GM21381 (cell line): ENCODE results near the gene COL4A1.

Experiments used
- ATAC-seq: cut with Tn5 transposase; IDR thresholded peaks from one replicate; pipeline ENCODE4 v1.9.1; 2021; ENCODE audit warnings: mild to moderate bottlenecking, moderate library complexity; ENCODE audit not compliant: unreplicated experiment

COL4A1 gene

GRCh38 chr13:110280231-110280813 lies 26.6 kb downstream of the COL4A1 start:
- ATAC-seq: no peak

GRCh38 chr13:110279684-110280083 lies 27.3 kb downstream of the COL4A1 start:
- ATAC-seq: no peak

- ATAC-seq: no peak
These were observed 28.1 kb downstream of the COL4A1 start for GRCh38 chr13:110278859-110279258.

GRCh38 chr13:110277357-110277975 lies 29.5 kb downstream of the COL4A1 start:
- ATAC-seq: no peak

- ATAC-seq: no peak
These were observed 30.4 kb downstream of the COL4A1 start for GRCh38 chr13:110276553-110276950.

GRCh38 chr13:110275931-110276552 lies 30.9 kb downstream of the COL4A1 start:
- no peak for ATAC-seq

GRCh38 chr13:110274687-110275086 lies 32.3 kb downstream of the COL4A1 start:
- no peak for ATAC-seq

GRCh38 chr13:110273254-110273653 lies 33.7 kb downstream of the COL4A1 start:
- no peak for ATAC-seq

GRCh38 chr13:110272651-110273050 lies 34.3 kb downstream of the COL4A1 start:
- no peak for ATAC-seq

GRCh38 chr13:110272227-110272626 lies 34.7 kb downstream of the COL4A1 start:
- no peak for ATAC-seq

- ATAC-seq: no peak
These were observed 35.6 kb downstream of the COL4A1 start for GRCh38 chr13:110271313-110271712.

GRCh38 chr13:110270507-110270906 lies 36.5 kb downstream of the COL4A1 start:
- no peak for ATAC-seq

GRCh38 chr13:110269509-110270185 lies 37.3 kb downstream of the COL4A1 start:
- no peak for ATAC-seq

GRCh38 chr13:110268576-110269185 lies 38.3 kb downstream of the COL4A1 start:
- ATAC-seq: no peak

GRCh38 chr13:110268061-110268460 lies 38.9 kb downstream of the COL4A1 start:
- ATAC-seq: no peak

GRCh38 chr13:110266983-110267382 lies 40.0 kb downstream of the COL4A1 start:
- no peak for ATAC-seq

- ATAC-seq: no peak
These were observed 40.5 kb downstream of the COL4A1 start for GRCh38 chr13:110266431-110266809.

GRCh38 chr13:110265682-110266430 lies 41.1 kb downstream of the COL4A1 start:
- no peak for ATAC-seq

- ATAC-seq: no peak
These were observed 41.6 kb downstream of the COL4A1 start for GRCh38 chr13:110265341-110265681.

- ATAC-seq: no peak
These were observed 42.2 kb downstream of the COL4A1 start for GRCh38 chr13:110264685-110265275.

GRCh38 chr13:110263888-110264287 lies 43.1 kb downstream of the COL4A1 start:
- ATAC-seq: no peak
